SK-N-SH (cell line): ENCODE data around the gene KLK3.

Experiments
- CTCF ChIP-seq: fragments of 200-600 bp; sonication (generic); IDR thresholded peaks from 2 replicates; pipeline ENCODE4 v1.6.1; 2017; ENCODE audit warnings: antibody characterized with exemption, mild to moderate bottlenecking, moderate library complexity
- EP300 ChIP-seq, 2 experiments: IDR thresholded peaks; 2 replicates each; pipeline versions ENCODE4 v1.4.0 to v1.6.1; 2012; ENCODE audit warnings: borderline replicate concordance in 1 of 2, low read depth in 1 of 2, low read length in 1 of 2
- GATA2 ChIP-seq: sonication (generic); formaldehyde crosslinking; IDR thresholded peaks from 2 replicates; pipeline ENCODE4 v1.5.0; 2020; ENCODE audit warnings: mild to moderate bottlenecking, missing genetic modification reagents
- MXI1 ChIP-seq: IDR thresholded peaks from 2 replicates; pipeline ENCODE4 v1.6.1; 2012; ENCODE audit warnings: mild to moderate bottlenecking, low read depth, low read length, improper control_type of control experiment
- REST ChIP-seq: IDR thresholded peaks from 2 replicates; pipeline ENCODE4 v1.6.1; 2012; ENCODE audit warnings: mild to moderate bottlenecking, low read depth, low read length, moderate library complexity
- SMC3 ChIP-seq: IDR thresholded peaks from 2 replicates; pipeline ENCODE4 v1.6.1; 2012; ENCODE audit warnings: low read depth, low read length, improper control_type of control experiment

- TF ChIP-seq CTCF: no peak
- no peak for TF ChIP-seq MXI1
- TF ChIP-seq EP300 (IDR thresholded peaks at IDR 0.05; ENCODE audit: borderline replicate concordance in 1 of 2, low read depth in 1 of 2, low read length in 1 of 2): no peak
- no peak for TF ChIP-seq SMC3
- no peak for TF ChIP-seq GATA2 (CRISPR knock-in tag)
- TF ChIP-seq REST: no peak
Observed at GRCh38 chr19:50874211-50874610, 19.5 kb downstream of the KLK3 start.
